ENCODE measurements around the gene GLI1. TPM values are rescaled to one million over a fixed set of nuclear protein-coding genes. Genes with fewer than 3 reads are reported as not detected.

GLI1 gene
- total RNA-seq, 1 experiment from 2014 or later = 25.8 TPM

GRCh38 chr12:57416039-57416996, 43.3 kb upstream of the GLI1 start:
- no peak overlapping the region for H2BK12ac ChIP-seq (ENCODE audit: insufficient read length, low read depth, low read length)
- H3K79me1 ChIP-seq (ENCODE audit: insufficient read depth, low read depth, low read length, poor library complexity, severe bottlenecking) = peaks cover 2% of the 10 kb centered on the region
- no peaks in the 10 kb centered on the region for H3K27me3 ChIP-seq (ENCODE audit: insufficient read depth, low read length)
- peak overlapping the region in 1 of 3 experiments; percentile 83; a peak in 2 of 7 replicates for H3K27ac Mint-ChIP-seq
- H3K23me2 ChIP-seq (ENCODE audit: insufficient read length, low read depth, low read length, poor library complexity, severe bottlenecking) = no peaks in the 10 kb centered on the region
- no peak overlapping the region for H3K14ac ChIP-seq (ENCODE audit: insufficient read depth, low read length)
- H3T11ph ChIP-seq (ENCODE audit: low read length) = no peak overlapping the region
- no peaks in the 10 kb centered on the region for H3K9me3 Mint-ChIP-seq
- H3K4me1 Mint-ChIP-seq = peaks cover 11 to 15% of the 10 kb centered on the region in 2 experiments
- no peaks in the 10 kb centered on the region; the same call in 1 of the 2 replicates for H3K79me2 ChIP-seq (ENCODE audit: insufficient read depth, low read length)
- H4K91ac ChIP-seq (ENCODE audit: insufficient read length, low read depth, low read length) = no peak overlapping the region
- H3K4me1 ChIP-seq (ENCODE audit: insufficient read depth, low read length) = no peaks in the 10 kb centered on the region
- no peak overlapping the region for H3K4ac ChIP-seq (ENCODE audit: low read depth, low read length)
- H2BK120ac ChIP-seq (ENCODE audit: low read depth, low read length, poor library complexity, severe bottlenecking) = no peak overlapping the region
- no peak overlapping the region for H3K27ac ChIP-seq (ENCODE audit: insufficient read length, low read depth, low read length)
- H3K36me3 Mint-ChIP-seq (ENCODE audit: insufficient read depth in 1 of 3, low read depth in 3 of 3) = no peaks in the 10 kb centered on the region
- H4K20me1 ChIP-seq (ENCODE audit: control insufficient read depth, insufficient read depth, insufficient read length) = no peaks in the 10 kb centered on the region
- H2AFZ ChIP-seq (ENCODE audit: low read length) = no peak overlapping the region
- H2BK15ac ChIP-seq (ENCODE audit: low read depth, low read length) = no peak overlapping the region
- H3K56ac ChIP-seq (ENCODE audit: insufficient read length, low read depth, low read length) = no peak overlapping the region
- H3K18ac ChIP-seq (ENCODE audit: insufficient read length, low read depth, low read length) = no peak overlapping the region
- no peaks in the 10 kb centered on the region for H3K9me3 ChIP-seq (ENCODE audit: control insufficient read depth, low read depth, low read length)
- H3K4me2 ChIP-seq (ENCODE audit: insufficient read depth, insufficient read length, low read length) = no peak overlapping the region
- no peak overlapping the region for H2BK5ac ChIP-seq (ENCODE audit: insufficient read length, low read length)
- H4K5ac ChIP-seq (ENCODE audit: insufficient read length, low read depth, low read length) = no peak overlapping the region
- WGBS (ENCODE audit: extremely low coverage, insufficient read length, low lambda C conversion rate) = no CpG with 5 or more reads among the region's 8 CpGs
- TF ChIP-seq CTCF (conservative IDR thresholded peaks at IDR 0.05) = no peak
- no peak overlapping the region for H2AK5ac ChIP-seq (ENCODE audit: insufficient read length, low read length)
- no peak overlapping the region for H3K9ac ChIP-seq (ENCODE audit: extremely low read depth, insufficient read length, low read length)
- no peak overlapping the region for H3K4me3 Mint-ChIP-seq
- H2BK20ac ChIP-seq (ENCODE audit: low read depth, low read length, poor library complexity, severe bottlenecking) = no peak overlapping the region
- no peak overlapping the region for H3K23ac ChIP-seq (ENCODE audit: insufficient read length, low read depth, low read length)
- H3K27me3 Mint-ChIP-seq (ENCODE audit: low read depth) = no peaks in the 10 kb centered on the region
- no peak overlapping the region for H4K8ac ChIP-seq (replicated peaks; ENCODE audit: insufficient read length, low read depth, low read length)
- DNase-seq = no peak

Data from H9 (cell line).